Middle frontal gyrus (tissue), 1 donor: ENCODE measurements around the gene RAB27A.

Experiments
- DNase-seq: peaks from one replicate; pipeline ENCODE4 v3.0.0-alpha.2; 2015; ENCODE audit warnings: low spot score; ENCODE audit errors: extremely low spot score

RAB27A gene

GRCh38 chr15:55226127-55226526 lies 63.5 kb downstream of the RAB27A start:
- DNase-seq = no peak

GRCh38 chr15:55224892-55225291 lies 64.7 kb downstream of the RAB27A start:
- no peak for DNase-seq

DNA sequence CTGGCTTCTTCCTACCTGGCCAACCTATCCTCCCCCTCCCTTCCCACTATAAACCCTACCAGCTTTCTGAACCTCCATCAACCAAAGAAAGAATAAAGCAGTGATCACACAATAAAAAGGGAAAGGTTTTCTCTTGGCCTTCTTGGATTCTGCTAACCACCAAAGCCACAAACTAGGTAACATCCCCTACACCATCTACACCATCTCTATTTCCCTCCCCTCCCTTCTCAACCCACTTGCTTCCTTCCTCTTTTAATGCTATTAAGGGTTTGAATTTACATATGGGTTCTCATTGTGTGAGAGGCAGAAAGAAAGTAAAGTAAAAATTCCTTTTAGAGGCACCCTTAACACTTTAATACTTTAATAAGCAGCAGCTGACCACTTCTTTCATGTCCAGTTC lies 67.0 kb downstream of the RAB27A start:
- no peak for DNase-seq

- no peak for DNase-seq
These were observed 68.3 kb downstream of the RAB27A start for GRCh38 chr15:55221090-55222011.

DNA sequence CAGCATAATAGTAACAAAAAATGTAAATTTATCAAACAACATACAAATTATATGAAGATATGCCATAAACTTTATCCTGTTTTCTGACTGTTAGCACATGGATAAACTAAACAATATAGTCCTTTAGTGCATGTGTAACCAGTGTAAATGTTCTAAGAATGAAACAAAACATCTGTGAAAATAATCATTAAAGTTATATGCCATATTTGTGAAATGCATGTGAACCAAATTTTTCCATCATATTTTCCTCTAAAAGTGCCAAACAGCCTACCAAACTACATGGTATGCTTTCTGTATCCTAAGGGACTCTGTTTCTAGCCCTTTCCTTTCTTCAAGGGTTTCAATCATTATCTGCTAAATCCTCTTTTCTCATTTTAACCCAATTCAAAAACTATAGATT lies 69.0 kb downstream of the RAB27A start:
- DNase-seq = no peak

GRCh38 chr15:55218056-55218455 lies 71.6 kb downstream of the RAB27A start:
- no peak for DNase-seq

GRCh38 chr15:55204464-55204863 lies 85.1 kb downstream of the RAB27A start:
- DNase-seq = no peak

- DNase-seq = no peak
These were observed 87.4 kb downstream of the RAB27A start for GRCh38 chr15:55202206-55202605.

DNA sequence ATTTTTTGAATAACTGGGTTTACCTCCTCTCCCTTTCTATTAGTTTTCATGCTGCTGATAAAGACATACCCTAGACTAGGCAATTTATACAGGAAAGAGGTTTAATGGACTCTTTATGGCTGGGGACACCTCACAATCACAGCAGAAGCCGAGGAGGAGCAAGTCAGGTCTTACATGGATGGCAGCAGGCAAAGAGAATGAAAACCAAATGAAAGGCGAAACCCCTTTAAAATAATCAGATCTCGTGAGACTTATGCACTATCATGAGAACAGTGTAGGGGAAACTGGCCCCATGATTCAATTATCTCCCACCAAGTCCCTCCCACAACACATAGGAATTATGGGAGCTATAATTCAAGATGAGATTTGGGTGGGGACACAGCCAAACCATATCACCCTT lies 90.9 kb downstream of the RAB27A start:
- DNase-seq = no peak

DNA sequence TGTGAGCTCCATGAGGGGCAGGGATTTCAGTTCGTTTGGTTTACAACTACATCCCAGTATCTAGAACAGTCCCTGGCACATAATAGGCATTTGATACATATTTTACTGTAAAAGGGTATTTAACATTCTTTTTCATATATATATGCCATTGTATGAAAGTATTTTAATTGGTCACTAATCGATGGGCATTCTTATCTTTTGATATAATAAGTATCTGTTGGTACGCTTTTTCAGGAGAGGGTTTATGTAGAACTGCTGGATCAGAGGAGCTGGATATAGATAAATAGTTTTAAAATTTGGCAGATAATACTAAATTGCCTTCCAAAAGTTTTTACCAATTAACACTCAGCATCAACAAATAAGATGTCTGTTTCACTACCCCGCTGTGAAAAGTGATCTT lies 91.9 kb downstream of the RAB27A start:
- DNase-seq = no peak

GRCh38 chr15:55197362-55197705 lies 92.3 kb downstream of the RAB27A start:
- no peak for DNase-seq

DNA sequence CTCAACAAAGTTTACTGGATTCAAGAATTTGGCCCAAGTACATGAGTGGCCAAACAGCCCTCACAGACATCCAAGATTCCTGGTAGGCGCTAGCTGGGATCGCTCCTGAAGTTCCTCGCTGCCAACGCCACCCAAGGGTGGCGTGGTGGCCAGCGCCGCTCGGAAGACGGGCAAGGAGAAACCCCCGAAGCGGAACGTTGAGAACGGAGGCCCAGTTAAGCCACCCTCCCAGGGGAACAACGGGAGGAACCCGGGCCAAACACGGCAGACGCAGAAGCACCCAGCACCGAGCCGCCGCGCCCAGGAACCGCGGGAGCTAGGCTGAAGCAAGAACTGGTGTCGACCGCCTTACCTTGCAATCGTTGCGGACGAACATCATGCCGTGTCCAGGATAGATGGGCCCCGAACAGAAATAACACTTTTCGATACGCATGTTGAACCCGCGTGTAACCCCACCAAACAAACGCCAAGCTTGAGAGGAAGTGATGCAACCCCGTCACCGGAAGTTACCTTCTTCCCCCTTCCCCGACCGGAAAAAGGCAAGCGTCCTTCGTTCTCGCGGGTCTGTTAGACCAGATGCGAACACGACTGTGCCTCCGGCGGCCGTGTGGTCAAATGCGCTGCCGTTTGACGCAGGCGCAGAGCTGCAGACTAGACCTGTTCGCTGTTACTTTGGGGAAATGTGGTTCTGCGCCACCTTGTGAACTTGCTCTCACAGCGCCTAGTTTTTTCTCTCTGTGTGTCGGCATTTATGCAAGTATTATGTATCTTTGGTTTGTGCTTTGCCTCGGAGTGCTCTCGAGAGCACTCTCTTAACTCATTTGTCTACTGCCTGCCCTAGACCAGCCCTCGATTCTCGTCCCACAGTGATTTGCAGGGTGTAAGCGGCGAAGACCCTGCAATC lies 92.9 kb downstream of the RAB27A start, which contains the start of gene RSL24D1:
Gene RSL24D1 (minus strand): TSS at position 484 of the 904 bp plus-strand sequence. CDS start 51 bp downstream, at position 433.
- DNase-seq = peak; percentile 98

DNA sequence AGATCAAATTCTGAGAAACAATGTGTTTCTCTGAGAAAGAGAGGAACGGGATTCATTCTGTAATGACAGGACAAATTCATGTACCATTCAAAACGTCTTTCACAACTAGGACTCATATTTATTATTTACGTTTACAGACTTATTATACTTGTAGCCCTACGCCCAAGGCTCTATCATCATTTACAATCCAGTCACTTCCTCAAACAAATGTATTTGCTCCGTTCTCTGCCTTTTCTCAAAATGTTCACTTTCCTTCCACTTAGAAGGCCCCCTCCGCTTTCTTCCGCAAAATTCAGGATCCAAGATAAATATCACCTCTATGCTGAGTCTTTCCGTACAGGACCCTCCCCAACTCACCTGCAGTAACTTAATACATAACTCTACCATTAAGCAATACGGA lies 93.6 kb downstream of the RAB27A start:
- no peak for DNase-seq

DNA sequence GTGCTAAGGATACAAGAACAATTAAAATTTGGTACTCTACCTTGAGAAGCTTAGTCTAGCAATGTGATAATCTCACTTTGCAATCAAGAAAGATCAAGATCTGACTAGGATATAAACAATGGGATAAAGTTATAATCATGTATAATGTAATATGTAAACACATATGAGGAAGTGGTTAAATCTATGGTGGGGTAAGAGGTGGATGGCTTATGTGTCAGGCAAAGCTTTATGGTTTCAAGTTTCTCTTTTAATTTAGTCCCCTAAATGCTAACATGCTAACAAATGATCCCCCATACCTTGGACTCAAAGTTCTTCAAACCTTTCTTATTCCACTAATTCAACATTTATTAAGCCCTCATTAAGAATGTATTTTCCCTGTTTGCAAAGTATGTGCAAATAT lies 95.4 kb downstream of the RAB27A start:
- DNase-seq = no peak

DNA sequence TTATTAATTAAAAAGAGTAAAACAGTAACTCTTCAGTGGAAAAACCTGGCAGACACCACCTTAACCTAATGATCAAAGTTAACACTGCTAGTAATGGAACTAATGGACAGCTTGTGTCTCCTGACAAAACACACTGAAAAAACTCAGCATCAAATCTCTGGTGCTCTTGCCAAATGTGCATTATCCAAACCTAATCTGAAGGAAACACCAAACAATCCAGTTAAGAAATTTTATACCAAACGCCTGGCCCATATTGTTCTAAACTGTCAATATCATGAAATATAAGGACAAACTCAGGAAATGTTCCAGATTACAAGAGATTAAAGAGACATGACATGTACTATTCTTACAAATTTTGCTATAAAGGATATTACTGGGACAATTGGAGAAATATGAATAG lies 103.3 kb downstream of the RAB27A start:
- DNase-seq = no peak

DNA sequence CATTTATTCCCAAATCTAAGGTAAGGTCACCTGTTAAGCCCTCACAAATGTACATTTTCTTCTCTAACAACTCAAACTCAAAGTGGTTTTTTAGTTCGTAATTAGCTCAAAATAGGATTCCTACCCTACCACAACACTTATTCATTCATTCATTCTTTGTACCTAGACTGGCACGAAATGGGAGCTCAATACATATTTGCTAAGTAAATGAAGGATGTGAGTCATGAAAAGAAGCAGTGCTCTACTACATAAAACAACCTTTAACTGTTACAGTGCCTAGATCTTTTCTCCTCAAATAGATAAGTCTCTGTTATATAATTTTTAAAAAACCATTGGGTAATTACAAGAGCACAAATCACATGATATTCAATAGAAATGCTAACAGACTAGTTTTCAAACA lies 105.9 kb downstream of the RAB27A start:
- DNase-seq = no peak

- DNase-seq = no peak
These were observed 110.5 kb downstream of the RAB27A start for GRCh38 chr15:55179141-55179540.

DNA sequence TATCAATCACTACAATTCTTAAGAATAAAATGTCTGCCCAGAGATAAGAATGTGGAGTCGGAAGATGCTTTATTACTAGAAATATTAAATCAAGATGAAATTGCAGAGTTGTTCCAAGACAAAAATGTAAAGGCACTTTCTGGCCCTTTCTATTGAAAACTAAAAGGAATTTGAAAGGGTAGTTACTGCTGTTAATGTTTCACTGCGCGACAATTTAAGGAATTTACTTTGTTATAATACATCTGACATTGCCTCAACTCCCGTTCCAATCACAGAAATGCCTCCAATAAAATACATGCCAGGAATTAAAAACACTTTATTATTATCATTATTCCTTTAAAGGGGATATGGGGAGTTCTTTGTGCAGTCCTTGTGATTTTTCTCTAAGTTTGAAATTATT lies 119.3 kb downstream of the RAB27A start:
- DNase-seq = no peak

DNA sequence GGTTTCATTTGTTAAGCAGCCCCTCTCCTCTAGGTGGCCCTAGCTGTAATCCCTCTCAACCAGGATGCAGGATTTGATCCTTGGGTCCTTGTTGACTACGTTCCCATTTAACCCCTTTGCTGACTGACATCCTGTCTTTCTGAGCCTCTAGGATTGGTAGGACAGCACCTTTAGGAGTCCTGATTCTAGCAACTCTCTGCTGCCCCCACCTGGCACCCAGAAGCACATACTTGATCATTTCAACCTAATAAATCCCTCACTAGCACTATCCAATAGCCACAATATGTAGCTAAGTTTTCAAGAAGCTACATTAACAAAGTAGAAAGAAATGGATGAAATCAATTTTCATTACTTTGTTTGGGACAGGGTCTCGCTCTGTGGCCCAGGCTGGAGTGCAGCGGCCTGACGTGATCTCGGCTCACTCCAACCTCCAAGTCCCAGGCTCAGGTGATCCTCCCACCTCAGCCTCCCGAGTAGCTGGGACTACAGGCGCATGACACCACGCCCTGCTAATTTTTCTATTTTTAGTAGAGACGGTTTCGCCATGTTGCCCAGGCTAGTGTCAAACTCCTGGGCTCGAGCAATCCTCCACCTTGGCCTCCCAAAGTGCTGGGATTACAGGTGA lies 121.2 kb downstream of the RAB27A start:
- peak; percentile 27 for DNase-seq

GRCh38 chr15:55164284-55164683 lies 125.3 kb downstream of the RAB27A start:
- no peak for DNase-seq
